IMR-90 (cell line): ENCODE results near the gene PUM2. TPM values are rescaled to one million over a fixed set of nuclear protein-coding genes. Genes with fewer than 3 reads are reported as not detected.

Source experiments
- FOS ChIP-seq: fragments of 150-350 bp; IDR thresholded peaks from 2 replicates; pipeline ENCODE4 v1.6.1; 2016; ENCODE audit warnings: low read depth, low read length
- MAFK ChIP-seq: IDR thresholded peaks from 2 replicates; pipeline ENCODE4 v1.6.1; 2012; ENCODE audit warnings: low read depth, low read length, improper control_type of control experiment
- MXI1 ChIP-seq: IDR thresholded peaks from 2 replicates; pipeline ENCODE4 v1.6.1; 2012; ENCODE audit warnings: low read depth, mild to moderate bottlenecking, low read length, moderate library complexity, borderline replicate concordance
- POLR2A ChIP-seq: IDR thresholded peaks from 2 replicates; pipeline ENCODE4 v1.6.1; 2012; ENCODE audit warnings: mild to moderate bottlenecking, low read depth, low read length
- polyA plus RNA-seq, 3 experiments: library from polyadenylated mRNA; depleted of rRNA; stranded (reverse); fragments of >200 nt; gene quantifications; 2 replicates each; pipeline ENCODE4 v1.2.3, GENCODE V29; 2012; ENCODE audit warnings: low replicate concordance in 1 of 3
- total RNA-seq: library from RNA; depleted of rRNA; stranded (reverse); fragments of >200 nt; gene quantifications from 2 replicates; pipeline ENCODE4 v1.2.3, GENCODE V29; 2012
- TF ChIP-seq, protein P1 (sequence below): fragments of 150-350 bp; IDR thresholded peaks from 2 replicates; pipeline ENCODE4 v1.6.1; 2016; ENCODE audit warnings: low read depth, mild to moderate bottlenecking, low read length, moderate library complexity, borderline replicate concordance

The PUM2 gene
- total and polyA plus RNA-seq, 2 of the 4 experiments (the other 2 are of a cell fraction), result 18.8 to 38.4 TPM

DNA sequence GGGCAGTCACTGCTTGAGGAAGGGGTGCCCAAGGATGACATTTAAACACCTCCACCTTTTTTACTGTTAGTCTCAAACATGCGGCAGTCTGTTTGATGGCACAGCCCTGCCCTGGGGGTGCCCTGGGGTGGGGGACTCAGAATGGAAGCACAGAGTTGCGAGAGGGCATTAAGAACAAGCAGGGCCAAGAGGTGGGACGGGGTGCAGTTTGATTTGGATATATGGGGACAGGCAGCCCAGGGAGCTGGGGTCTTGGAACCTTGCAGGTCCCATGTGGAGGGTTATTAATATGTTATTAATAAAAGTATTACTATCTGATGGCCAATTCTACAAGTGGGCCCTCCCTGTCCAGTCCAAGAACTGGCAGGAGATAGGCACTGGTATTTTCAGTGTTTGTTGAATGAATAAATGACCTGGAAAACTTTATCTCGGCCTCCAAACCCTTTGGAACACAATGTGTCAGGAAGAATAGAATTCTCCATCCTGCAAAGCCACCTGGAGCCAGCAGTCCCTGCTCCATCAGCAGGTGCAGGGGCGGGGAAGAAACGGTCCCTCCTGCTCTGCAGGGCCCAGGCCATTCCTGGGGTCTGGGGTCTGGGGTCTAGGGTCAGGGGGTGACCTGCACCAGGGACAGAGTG, 150.9 kb downstream of the PUM2 start (continued):
- TF ChIP-seq, protein P1, sequence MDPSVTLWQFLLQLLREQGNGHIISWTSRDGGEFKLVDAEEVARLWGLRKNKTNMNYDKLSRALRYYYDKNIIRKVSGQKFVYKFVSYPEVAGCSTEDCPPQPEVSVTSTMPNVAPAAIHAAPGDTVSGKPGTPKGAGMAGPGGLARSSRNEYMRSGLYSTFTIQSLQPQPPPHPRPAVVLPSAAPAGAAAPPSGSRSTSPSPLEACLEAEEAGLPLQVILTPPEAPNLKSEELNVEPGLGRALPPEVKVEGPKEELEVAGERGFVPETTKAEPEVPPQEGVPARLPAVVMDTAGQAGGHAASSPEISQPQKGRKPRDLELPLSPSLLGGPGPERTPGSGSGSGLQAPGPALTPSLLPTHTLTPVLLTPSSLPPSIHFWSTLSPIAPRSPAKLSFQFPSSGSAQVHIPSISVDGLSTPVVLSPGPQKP, result no peak
- TF ChIP-seq MAFK (no peak), FOS (no peak), MXI1 (no peak), POLR2A (no peak)
